CD4-positive, alpha-beta T cell treated with Interleukin-6 for 4 hours (primary cell): Measurements from ENCODE around the gene BTLA.
A peak's percentile ranks its signal among the peaks of the same experiment; 100 is the strongest.
"Not testable (repeated sequence)": the region's sequence is repeated elsewhere in the genome, so short reads cannot be mapped to it uniquely, and the experiment has no call there.

Source experiments
- DNase-seq: peaks from one replicate; pipeline ENCODE4 v3.0.0-alpha.2; 2020; ENCODE audit warnings: mixed read lengths

BTLA gene

DNA sequence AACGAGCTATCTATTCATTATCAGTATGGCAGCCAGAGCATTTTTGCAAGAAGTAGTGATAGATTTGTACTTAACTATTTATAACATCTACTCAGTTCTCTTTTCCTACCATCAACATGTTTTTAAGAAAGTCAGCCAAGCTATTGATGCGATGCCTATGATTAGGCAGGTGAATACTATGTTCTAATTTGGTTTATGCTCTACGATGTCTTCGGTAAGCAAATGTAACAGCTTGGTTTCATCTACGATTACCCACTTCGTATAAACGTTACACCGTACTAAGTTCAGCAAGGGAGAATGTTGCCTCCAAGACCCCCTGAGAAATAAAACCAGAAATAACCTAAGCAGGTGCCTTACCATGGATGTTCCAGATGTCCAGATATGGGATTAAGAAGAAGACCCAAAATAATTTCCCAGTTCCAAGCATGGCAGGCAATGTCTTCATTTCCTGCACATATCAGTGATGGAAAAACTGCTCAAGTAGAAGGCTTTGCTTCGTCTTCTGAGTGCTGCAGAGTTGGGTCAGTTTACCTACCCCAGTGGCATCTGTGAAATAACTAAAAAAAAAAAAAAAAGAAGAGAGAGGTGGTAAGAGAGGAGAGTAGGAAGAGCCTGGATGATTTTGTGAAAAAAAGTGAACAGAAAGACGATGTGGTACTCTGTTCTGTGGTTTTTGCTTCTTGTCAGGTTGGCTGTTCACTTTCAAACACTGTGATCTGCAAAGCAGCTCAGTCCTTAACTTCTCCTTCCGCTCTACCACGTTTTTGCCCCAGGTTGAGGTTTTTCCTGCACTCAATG lies at the start of gene BTLA:
Gene BTLA (minus strand): TSS at position 559 of the 798 bp plus-strand sequence. CDS start 114 bp downstream, at position 445.
- DNase-seq: peak; percentile 53

DNA sequence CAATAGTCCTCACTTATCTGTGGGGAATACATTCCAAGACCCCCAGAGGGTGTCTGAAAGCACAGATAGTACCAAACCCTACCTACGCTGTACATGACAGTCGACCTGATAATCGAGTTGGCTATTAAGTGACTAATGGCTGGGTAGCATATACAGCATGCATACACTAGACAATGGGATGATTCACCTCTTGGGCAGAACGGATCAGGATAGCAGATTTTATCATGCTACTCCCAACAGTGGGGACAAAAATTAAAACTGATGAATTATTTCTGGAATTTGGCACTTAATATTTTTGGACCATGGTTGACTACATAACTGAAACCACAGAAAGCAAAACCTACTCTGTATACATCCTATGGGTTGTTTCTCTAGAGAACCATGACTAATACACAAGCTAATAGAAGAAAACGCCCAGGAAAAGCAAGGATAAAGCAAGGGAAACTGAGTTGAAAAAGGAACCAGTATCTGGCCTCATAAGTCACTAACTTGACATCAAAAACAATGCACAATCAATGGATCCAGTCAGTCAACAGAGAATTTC lies 47.0 kb upstream of the BTLA start:
- no peak for DNase-seq

DNA sequence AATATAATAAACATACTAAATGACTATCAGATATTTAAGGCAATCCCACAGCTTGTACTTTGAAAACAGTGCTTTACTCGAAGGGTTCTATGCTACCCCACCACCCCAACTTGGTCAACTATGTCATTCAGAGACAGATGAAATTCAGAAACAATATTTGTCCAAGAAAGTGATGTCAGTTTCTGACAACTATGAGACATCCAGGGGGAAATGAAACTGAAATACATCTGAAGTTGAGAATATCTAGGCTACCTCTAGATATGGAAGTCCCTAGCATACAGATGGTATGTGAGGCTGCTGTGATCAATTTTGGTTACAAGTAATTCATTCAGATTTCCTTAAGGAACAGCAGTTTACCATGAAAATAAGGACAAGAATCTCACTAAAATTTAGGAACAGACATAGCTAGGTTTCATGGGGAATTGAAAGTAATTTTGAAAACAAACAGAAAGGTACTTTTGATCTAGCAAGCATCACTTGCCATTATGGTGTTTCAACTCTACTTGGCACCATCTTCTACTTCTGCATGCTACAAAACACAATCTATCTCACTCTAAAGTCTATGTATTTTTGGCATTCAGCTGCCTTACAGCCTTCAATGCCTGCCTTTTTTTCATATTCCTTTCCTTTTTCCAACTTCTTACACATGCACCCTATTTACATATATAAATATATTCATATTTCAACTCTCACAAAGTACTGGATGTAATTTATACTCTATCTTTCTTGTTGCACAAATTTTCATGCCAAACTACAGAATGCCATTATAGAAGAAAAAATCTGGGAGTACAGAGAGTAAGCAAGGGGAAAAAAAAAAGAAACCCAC lies 40.8 kb upstream of the BTLA start:
- no peak for DNase-seq

DNA sequence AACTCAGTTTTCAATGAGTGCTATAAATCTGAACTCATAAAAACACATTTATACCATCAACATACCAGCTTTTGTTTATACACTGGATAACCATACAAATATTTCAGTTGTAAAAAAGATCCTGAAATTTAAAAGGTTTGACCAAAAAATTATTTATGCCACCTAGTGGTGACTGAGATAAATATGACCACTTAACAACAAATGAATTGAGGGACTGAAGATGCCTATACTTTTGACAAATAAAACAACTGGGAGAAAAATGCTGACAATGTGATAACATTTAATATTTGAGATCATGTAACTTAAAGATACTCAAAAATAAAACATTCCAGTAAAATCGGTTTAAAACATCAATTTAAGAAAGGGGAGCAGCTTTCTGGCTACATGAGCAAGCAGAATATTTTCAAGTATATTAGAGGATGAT lies 32.1 kb upstream of the BTLA start:
- DNase-seq: no peak

DNA sequence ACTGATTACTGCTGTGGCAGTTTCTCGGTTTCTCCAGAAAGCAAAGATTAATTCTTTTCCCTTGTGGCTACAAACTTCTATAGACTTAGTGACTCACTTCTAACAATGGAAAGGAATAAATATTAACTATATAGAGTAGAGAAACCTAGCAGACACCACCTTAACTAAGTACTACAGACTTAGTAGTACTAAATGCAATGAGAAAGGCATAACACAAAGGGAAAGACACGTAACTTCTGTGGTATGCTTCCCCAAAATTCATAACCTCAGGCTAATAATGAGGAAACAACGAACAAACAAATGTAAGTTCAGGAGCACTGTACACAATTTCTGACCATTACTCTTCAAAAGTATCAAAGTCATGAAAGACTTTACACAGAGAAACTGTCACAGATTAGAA lies 31.3 kb upstream of the BTLA start:
- no peak for DNase-seq

DNA sequence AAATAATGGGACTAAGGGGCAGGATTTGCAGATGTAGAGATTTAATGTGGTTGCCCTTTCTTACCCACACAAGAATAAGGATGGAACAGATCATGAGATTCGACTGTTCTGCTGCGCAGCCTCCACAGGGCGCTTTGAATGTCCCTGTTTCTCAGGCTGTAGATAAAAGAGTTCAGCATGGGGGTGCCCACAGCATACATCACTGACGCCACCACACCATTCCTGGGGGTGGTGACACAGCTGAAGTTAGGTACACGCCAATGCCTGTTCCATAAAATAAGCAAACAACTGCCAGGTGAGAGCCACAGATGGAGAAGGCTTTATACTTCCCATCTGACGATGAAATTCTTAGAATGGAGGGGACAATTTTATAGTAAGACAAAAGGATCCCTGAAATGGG lies 24.9 kb upstream of the BTLA start:
- not testable (repeated sequence) for DNase-seq

DNA sequence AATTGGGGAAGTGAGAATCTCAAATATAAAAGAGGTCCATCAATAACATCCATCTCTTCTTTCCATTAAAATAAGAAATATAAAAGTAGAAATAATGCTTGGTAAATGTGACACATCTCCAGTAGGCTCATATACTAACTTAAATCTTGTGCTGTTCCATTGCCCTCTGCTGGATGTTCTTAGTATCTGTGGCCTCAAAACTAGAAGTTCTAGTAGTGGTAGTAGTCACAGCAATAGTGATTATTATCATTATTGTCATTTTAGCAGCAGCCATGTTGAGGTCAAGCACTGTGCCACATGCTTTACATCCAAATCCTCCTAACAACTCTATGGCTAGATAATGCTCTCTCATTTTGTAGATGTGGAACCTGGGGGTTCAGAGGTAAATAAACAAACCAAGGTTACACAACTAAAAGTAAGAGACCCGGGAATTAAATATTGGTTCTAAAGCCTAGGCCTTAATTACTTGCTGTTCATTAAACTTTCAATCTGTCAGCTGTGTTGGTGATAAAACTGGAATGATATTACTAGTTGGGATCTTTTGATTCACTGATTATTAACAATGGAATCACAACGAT lies 20.2 kb upstream of the BTLA start:
- peak; percentile 50 for DNase-seq

DNA sequence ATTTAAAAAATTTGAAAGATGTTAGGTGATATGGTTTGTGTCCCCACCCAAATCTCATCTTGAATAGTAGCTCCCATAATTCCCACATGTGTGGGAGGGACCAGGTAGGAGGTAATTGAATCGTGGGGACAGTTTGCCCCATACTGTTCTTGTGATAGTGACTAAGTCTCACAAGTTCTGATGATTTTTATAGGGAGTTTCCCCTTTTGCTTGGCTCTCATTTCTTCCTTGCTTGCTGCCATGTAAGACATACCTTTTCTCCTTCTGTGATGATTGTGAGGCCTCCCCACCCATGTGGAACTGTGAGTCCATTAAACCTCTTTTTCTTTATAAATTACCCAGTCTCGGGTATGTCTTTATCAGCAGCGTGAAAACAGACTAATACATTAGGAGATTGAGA lies 19.7 kb upstream of the BTLA start:
- not testable (repeated sequence) for DNase-seq

DNA sequence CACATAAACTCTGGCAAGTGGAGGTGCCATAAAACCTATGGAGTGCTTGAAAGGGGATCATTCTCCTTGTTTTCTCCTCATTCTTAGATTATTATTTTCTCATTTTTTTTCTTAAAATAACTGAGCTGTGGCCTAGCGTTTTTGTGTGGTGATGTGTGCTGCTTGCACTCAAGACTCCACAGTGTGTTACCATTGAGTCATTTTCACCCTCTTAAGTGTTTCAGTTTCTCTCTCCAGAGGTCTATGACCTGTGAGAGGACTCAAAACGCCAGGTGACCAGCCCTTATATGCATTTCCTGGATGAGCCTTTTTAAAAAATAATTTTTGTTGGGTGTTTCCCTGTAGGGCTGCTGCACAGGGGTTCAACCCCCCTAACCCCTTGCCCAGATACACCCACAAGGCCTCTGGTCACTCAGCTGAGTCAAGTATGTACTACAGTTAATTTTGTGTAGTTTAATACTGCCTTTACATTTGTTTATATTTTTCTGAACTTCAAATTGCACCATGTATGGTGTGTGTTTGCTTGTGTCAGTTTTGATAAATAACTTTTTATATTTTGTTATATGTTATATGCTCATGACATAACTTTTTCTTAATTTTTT lies 15.4 kb upstream of the BTLA start:
- DNase-seq: no peak

DNA sequence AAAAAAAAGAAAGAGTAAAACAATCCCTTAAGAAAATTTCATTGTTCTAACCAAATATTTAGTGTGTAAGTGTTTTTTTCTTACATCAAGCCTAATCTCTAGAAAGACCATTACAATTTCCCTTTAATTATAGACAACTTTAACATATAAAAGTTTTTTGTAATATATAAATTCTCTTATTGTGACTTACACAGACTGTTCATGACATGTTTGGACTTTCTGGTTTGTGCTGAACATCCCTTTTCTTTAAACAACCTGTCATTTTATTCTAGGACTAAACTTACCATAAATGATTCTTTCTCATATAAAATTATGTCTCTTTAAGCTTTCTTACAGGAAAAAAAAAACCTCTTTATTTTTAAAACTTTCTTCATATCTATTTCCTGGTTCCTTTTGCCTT lies 13.0 kb upstream of the BTLA start:
- DNase-seq: no peak

- no peak for DNase-seq
Measured at GRCh38 chr3:112508860-112509259, 9.6 kb upstream of the BTLA start.

DNA sequence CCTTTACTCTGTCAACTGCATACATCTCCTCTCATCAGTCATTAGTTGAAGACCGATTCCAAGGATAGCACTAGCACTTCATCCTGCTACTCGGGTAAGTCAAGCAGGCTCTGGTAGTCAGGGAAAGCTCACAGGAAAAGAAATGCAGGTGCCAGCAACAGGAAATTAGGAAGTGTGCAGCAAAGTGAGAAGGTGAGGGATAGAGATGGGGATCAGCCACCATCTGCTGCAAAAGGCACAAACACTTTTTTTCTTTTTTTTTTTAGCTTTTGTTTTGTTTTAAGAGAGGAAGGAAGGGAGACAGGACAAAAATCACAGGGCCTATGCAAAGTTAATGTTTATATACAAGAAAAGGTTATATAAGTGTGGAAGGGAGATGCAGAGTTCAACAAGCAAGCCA lies 9.0 kb upstream of the BTLA start:
- no peak for DNase-seq

DNA sequence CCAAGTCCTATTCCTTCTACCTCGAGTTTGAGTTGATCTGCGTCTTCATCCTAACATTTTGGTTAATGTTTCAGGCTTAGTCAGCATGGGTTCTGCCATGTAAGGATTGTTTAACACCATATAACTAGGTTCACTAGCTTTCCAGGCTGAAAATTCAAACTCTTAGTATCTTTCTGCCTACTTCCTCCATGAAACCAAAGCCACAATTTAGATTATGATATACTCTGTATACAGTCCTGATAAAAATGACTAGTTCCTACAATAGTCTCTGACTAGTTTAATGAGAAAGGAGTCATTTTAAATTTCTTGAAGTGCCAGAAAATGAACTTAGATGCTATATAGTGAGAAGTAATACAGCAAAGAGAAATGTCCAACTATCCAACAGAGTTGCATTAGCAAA lies 6.6 kb upstream of the BTLA start:
- no peak for DNase-seq

- no peak for DNase-seq
Measured at GRCh38 chr3:112504123-112504522, 4.9 kb upstream of the BTLA start.

GRCh38 chr3:112503304-112503972 lies 4.2 kb upstream of the BTLA start:
- no peak for DNase-seq

DNA sequence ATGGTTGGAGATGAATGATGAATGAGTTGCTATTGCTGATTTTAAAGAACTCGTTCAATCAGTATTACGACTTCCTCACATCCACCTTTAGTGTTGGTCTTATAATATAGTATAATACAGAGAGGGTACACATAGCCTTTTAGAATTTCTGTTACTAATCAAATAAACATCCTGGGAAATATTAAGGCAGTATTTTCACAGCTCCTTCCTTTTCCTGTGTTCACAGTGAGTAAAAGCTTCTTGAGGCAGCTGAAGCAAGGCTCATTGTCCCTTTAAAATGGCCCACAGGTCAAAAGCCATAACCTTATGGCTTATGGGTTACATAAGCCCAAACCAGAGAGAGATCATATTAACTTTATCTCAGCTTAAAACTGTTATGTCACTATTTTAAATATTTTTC lies 1.3 kb upstream of the BTLA start:
- no peak for DNase-seq

GRCh38 chr3:112497897-112498548 lies 1.2 kb downstream of the BTLA start:
- peak; percentile 28 for DNase-seq

DNA sequence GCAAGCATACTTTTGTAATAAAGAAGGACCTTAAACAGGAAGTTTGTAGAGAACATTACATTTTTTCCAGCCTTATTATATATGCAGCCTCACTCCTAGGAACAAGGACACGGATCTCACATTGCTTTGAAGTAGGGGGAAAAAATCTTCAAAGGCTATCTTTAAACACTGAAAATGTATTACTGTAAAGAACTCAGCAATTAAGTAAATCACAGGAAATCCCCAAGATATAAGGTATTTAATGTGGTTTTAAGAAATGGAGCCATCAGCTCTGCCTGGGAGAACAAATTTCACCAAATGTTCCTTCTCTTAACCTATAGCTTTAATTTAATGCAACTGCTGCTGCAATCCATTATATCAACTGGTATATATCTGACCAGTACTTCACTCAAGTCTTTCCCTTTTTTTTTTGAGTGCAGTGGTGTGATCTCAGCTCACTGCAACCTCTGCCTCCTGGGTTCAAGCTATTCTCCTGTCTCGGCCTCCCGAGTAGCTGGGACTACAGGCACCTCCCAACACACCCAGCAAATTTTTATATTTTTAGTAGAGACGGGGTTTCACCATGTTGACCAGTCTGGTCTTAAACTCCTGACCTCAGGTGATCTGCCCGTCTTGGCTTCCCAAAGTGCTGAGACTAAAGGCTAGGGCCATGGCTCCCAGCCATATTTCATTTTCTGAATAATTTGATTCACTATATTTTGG lies 2.8 kb downstream of the BTLA start:
- no peak for DNase-seq

DNA sequence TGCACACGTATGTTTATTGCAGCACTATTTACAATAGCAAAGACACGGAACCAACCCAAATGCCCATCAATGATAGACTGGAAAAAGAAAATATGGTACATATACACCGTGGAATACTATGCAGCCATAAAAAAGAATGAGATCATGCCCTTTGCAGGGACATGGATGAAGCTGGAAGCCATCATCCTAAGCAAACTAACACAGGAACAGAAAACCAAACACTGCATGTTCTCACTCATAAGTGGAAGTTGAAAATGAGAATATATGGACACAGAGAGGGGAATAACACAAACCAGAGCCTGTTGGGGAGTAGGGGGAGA lies 4.9 kb downstream of the BTLA start:
- DNase-seq: not testable (repeated sequence)

GRCh38 chr3:112492124-112492523 lies 7.1 kb downstream of the BTLA start:
- DNase-seq: no peak

DNA sequence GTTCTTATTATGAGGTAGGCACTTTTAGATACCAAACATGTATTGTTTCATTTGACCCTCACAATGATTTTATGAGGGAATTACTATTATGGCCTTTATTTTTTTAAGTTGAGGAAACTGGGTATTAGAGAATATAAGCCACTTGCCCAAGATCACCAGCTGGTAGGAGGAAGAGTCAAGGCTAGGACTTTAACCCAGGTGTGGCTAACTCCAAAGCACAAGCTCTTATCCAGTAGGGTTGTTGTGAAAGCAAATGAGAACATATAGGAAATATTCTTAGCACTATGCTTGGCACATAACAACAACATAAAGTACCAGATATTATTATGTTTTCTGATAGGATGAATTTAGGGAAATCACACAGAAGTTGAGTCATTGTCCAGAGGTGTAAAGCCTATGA lies 7.9 kb downstream of the BTLA start:
- no peak for DNase-seq
